SU-DHL-6 (cell line): ENCODE measurements around the gene ZFHX3.

Experiments used
- EZH2phosphoT487 ChIP-seq: fragments of 200-600 bp; sonication (generic), shearing (Covaris generic); conservative IDR thresholded peaks from 2 replicates; pipeline ENCODE4 v1.6.1; 2018; ENCODE audit warnings: mild to moderate bottlenecking, antibody characterized with exemption, low read length, moderate library complexity, mixed read lengths
- TF ChIP-seq, protein P1 (sequence below): fragments of 200-600 bp; sonication (generic); IDR thresholded peaks from one replicate; pipeline ENCODE4 v1.5.1; 2017; ENCODE audit warnings: antibody characterized with exemption, mild to moderate bottlenecking, low read length, moderate library complexity; ENCODE audit not compliant: insufficient read depth, poor library complexity, severe bottlenecking

DNA sequence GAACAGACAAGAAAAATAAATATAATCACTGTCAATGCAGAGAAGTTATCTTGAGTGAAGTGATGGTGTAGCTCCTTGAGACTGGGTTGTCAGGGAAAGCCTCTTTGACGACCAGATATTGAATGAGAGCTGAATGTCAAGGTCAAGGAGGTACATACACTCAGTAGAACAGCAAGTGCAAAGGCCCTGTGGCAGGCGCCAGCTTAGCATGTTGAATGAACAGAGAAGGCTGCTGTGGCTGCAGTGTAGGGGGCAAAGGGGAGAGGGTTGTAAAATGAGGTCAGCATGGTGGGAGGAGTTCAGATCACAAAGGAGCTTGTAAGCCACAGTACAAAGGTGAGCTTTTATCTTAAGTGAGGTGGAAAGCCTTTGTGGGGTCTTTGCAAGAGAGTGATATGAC lies 111.5 kb downstream of the ZFHX3 start:
- TF ChIP-seq, protein P1, sequence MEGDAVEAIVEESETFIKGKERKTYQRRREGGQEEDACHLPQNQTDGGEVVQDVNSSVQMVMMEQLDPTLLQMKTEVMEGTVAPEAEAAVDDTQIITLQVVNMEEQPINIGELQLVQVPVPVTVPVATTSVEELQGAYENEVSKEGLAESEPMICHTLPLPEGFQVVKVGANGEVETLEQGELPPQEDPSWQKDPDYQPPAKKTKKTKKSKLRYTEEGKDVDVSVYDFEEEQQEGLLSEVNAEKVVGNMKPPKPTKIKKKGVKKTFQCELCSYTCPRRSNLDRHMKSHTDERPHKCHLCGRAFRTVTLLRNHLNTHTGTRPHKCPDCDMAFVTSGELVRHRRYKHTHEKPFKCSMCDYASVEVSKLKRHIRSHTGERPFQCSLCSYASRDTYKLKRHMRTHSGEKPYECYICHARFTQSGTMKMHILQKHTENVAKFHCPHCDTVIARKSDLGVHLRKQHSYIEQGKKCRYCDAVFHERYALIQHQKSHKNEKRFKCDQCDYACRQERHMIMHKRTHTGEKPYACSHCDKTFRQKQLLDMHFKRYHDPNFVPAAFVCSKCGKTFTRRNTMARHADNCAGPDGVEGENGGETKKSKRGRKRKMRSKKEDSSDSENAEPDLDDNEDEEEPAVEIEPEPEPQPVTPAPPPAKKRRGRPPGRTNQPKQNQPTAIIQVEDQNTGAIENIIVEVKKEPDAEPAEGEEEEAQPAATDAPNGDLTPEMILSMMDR, result no peak
- TF ChIP-seq EZH2phosphoT487, result no peak
